CD4-positive, alpha-beta memory T cell (primary cell): Measurements from ENCODE around the gene TRPM8. TPM values are rescaled to one million over a fixed set of nuclear protein-coding genes. Genes with fewer than 3 reads are reported as not detected.

ENCODE experiments used
- CTCF ChIA-PET: fragments of 350-600 bp; sonication (Branson Sonifier 250); formaldehyde crosslinking; loops from one replicate; lab custom pipeline; 2021; ENCODE audit warnings: inconsistent platforms; ENCODE audit not compliant: partially characterized antibody; lab: Charles Lee
- POLR2A ChIA-PET: fragments of 350-600 bp; sonication (Branson Sonifier 250); formaldehyde crosslinking; loops from one replicate; lab custom pipeline; 2021; ENCODE audit not compliant: partially characterized antibody; lab: Charles Lee
- DNase-seq, 5 donors: peaks; one replicate each; pipeline versions ENCODE4 v3.0.0 to v3.0.0-alpha.2; 2020 to 2022; ENCODE audit warnings: mixed read lengths in 1 of 5
- H3K27ac ChIP-seq: one replicate; pipeline ENCODE4 v1.7.0; 2013; ENCODE audit warnings: low read depth, low read length
- H3K27me3 ChIP-seq: 2 replicates; pipeline ENCODE4 v1.7.0; 2013; ENCODE audit warnings: mild to moderate bottlenecking, low read length, moderate library complexity; ENCODE audit not compliant: insufficient read depth
- H3K36me3 ChIP-seq: 2 replicates; pipeline ENCODE4 v1.7.0; 2013; ENCODE audit warnings: mild to moderate bottlenecking, low read length, moderate library complexity; ENCODE audit not compliant: insufficient read depth
- H3K4me1 ChIP-seq: 2 replicates; pipeline ENCODE4 v1.7.0; 2013; ENCODE audit warnings: mild to moderate bottlenecking, low read length, moderate library complexity; ENCODE audit not compliant: insufficient read depth
- H3K4me3 ChIP-seq, 2 donors: one replicate each; pipeline ENCODE4 v1.7.0; 2013; ENCODE audit warnings: low read length in 2 of 2, mild to moderate bottlenecking in 1 of 2
- H3K9me3 ChIP-seq, 2 donors: one replicate each; pipeline ENCODE4 v1.7.0; 2013; ENCODE audit warnings: low read length in 2 of 2, control low read depth in 1 of 2; ENCODE audit not compliant: control insufficient read depth in 1 of 2
- H3K27ac Mint-ChIP-seq, 7 donors: one replicate each; pipeline ENCODE4 v1.8.0; 2020 to 2021; ENCODE audit warnings: mixed read lengths in 7 of 7, mild to moderate bottlenecking in 6 of 7, inconsistent platforms in 3 of 7, moderate library complexity in 3 of 7
- H3K27me3 Mint-ChIP-seq, 2 donors: one replicate each; pipeline ENCODE4 v1.8.0; 2020 to 2021; ENCODE audit warnings: mixed read lengths in 2 of 2
- H3K36me3 Mint-ChIP-seq, 2 donors: one replicate each; pipeline ENCODE4 v1.8.0; 2020 to 2021; ENCODE audit warnings: mixed read lengths in 2 of 2, inconsistent platforms in 1 of 2, mild to moderate bottlenecking in 1 of 2
- H3K4me1 Mint-ChIP-seq, 4 donors: one replicate each; pipeline ENCODE4 v1.8.0; 2020 to 2021; ENCODE audit warnings: mixed read lengths in 4 of 4, mild to moderate bottlenecking in 1 of 4
- H3K4me3 Mint-ChIP-seq, 8 donors: one replicate each; pipeline ENCODE4 v1.8.0; 2020 to 2021; ENCODE audit warnings: mixed read lengths in 8 of 8, mild to moderate bottlenecking in 7 of 8, moderate library complexity in 6 of 8, inconsistent platforms in 3 of 8
- H3K9me3 Mint-ChIP-seq, 8 donors: one replicate each; pipeline ENCODE4 v1.8.0; 2020 to 2021; ENCODE audit warnings: mixed read lengths in 8 of 8, mild to moderate bottlenecking in 5 of 8, inconsistent platforms in 3 of 8, moderate library complexity in 1 of 8
- intact Hi-C: fragments of 100-400 bp; cut with micrococcal nuclease; formaldehyde crosslinking; loops from one replicate; pipeline ENCODE4 v1.15.1; 2023
- polyA plus RNA-seq, 2 donors: library from polyadenylated mRNA; unstranded; fragments of 300-500 nt; fragmentation: Illumina TruSeq; gene quantifications; one replicate each; pipeline ENCODE4 v1.2.3, GENCODE V29; 2021
- total RNA-seq, 2 experiments: library from RNA; stranded (reverse); gene quantifications; one replicate each; pipeline ENCODE4 v1.2.3, GENCODE V29; 2021

Gene TRPM8
- total and polyA plus RNA-seq, 4 experiments from 2014 or later, result not detected

DNA sequence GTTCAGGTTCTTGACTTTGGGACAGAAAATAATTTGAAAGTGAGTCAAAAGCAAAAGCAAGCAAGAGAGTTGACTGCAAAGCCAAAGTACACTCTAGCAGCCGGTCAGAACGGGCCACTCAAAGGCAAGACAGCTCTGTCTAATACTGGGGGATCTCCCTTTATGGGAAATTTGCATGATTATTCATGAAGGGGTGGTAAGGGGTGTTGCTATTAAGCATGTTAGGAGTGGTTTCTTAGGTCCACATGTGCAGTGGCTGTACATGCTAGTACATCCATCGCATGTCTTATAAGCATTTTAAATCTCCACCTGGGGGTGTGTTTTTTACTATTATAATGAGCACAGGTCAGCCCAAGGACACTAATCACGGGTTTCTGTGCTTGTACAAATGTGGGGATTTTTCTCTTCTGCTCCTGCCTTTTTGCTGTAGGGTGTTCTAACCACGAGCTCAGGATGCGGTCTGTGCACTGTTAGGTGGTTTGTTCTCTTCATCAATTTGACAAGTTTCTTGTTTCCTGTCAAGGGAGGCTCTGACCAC, 73.2 kb downstream of the TRPM8 start:
- Histone ChIP-seq H3K36me3 (no peaks in the 10 kb centered on the region), H3K27ac (peak overlapping the region; percentile 32), H3K27me3 (no peaks in the 10 kb centered on the region), H3K9me3 (peaks cover 0 to 3% of the 10 kb centered on the region in 2 donors), H3K4me1 (peaks cover 65% of the 10 kb centered on the region), H3K4me3 (peak overlapping the region in 1 of 2 donors; percentile 16)
- POLR2A ChIA-PET, result interaction anchor here (0.9 to 3.5 kb wide), 25 partner anchors 8 to 929 kb away, joined by 3 to 34 read pairs (median 5); partner anchors contain the start of gene ARL4C
- peak; percentile 82 to 90 (median 87) for DNase-seq
- Mint-ChIP-seq H3K27ac (peak overlapping the region; percentile 21 to 96 (median 87)), H3K27me3 (no peaks in the 10 kb centered on the region), H3K4me1 (peaks cover 47 to 70% (median 60%) of the 10 kb centered on the region in 4 donors), H3K36me3 (peaks cover 7 to 15% of the 10 kb centered on the region in 2 donors), H3K9me3 (peaks cover 0 to 55% (median 24%) of the 10 kb centered on the region in 8 donors), H3K4me3 (peak overlapping the region in 7 of 8 donors; percentile 57 to 84 (median 64))
- CTCF ChIA-PET, result interaction anchor here (1.0 to 2.7 kb wide), 14 partner anchors 15 to 555 kb away, joined by 3 to 16 read pairs (median 4); partner anchors contain the start of gene ARL4C
- intact Hi-C loops, result loop anchor here (1.0 to 10.0 kb wide), 5 partner anchors 11 to 512 kb away; no protein-coding TSS in a partner anchor

DNA sequence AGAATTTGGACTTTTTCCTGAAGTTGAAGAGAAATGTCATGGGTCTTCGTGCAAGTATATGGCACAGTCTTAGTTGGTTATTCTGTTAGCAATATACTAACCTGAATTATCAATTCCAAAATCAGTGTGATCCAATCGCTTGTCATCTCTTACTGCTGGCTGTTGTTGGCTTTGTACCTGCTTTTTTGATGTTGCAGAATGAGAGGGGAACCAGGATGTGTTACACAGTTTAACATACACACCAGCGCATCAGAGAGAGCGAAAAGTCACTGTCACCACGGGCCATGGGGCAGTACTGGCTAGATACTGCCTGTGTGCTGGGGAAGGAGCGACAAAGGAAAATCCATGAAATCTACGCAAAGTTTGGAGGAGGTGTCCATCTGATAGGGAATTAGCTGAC, 74.0 kb downstream of the TRPM8 start:
- peaks cover 7 to 15% of the 10 kb centered on the region in 2 donors for H3K36me3 Mint-ChIP-seq
- no peaks in the 10 kb centered on the region for H3K36me3 ChIP-seq
- H3K27ac Mint-ChIP-seq, result peak overlapping the region; percentile 61 to 96 (median 88)
- intact Hi-C loops, result loop anchor here (5.0 to 10.0 kb wide), 2 partner anchors 434 to 511 kb away; no protein-coding TSS in a partner anchor
- peaks cover 0 to 48% (median 23%) of the 10 kb centered on the region in 8 donors for H3K9me3 Mint-ChIP-seq
- CTCF ChIA-PET, result interaction anchor here (1.0 to 2.7 kb wide), 6 partner anchors 34 to 554 kb away, joined by 3 to 16 read pairs (median 6); no protein-coding TSS in a partner anchor
- H3K9me3 ChIP-seq, result peaks cover 0 to 3% of the 10 kb centered on the region in 2 donors
- no peaks in the 10 kb centered on the region for H3K27me3 Mint-ChIP-seq
- H3K27me3 ChIP-seq, result no peaks in the 10 kb centered on the region
- DNase-seq, result peak in 3 of 5 donors; percentile 8 to 27 (median 21)
- H3K4me3 ChIP-seq, result no peak overlapping the region
- peak overlapping the region; percentile 11 for H3K27ac ChIP-seq
- peaks cover 49 to 76% (median 63%) of the 10 kb centered on the region in 4 donors for H3K4me1 Mint-ChIP-seq
- H3K4me1 ChIP-seq, result peaks cover 65% of the 10 kb centered on the region
- H3K4me3 Mint-ChIP-seq, result peak overlapping the region; percentile 33 to 84 (median 68)
- POLR2A ChIA-PET, result interaction anchor here (0.6 to 3.5 kb wide), 18 partner anchors 9 to 581 kb away, joined by 3 to 34 read pairs (median 6); partner anchors contain the start of gene ARL4C

DNA sequence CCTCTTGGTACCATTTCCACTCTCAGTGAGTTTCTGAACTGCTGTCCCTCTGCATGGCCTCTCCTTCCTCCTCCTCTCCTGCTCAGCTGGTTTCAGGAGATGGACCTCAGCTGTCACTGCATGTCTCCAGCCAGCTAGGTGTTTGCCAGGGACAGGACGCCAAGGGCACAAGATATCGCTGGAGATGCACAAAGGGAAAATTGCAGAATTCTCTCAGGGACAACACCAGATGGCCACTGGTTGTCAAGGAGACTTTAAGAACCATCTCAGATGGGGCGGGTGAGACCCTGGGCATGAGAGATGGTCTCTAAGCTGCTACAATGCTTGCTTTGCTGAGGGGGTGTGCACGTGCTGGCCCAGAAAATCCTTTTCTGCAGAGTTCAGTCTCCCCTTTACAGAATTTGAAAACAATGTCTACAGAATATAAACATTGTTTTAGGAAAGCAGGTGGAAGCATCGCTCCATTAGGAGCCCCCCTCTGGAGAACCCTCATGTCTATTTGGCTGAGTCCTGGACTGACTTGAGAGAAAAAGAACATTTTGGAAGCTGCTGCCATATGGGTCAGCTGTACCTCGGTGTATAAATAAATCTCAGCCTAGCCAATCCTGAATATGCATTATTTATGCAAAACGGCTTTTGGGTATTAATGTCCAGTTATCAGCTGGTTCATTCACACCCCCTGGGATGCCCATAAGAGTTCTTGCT, 75.5 kb downstream of the TRPM8 start:
- Mint-ChIP-seq H3K4me1 (peaks cover 57 to 88% (median 71%) of the 10 kb centered on the region in 4 donors), H3K27me3 (no peaks in the 10 kb centered on the region), H3K4me3 (peak overlapping the region in 5 of 8 donors; percentile 17 to 71 (median 42)), H3K9me3 (peaks cover 0 to 36% (median 23%) of the 10 kb centered on the region in 8 donors), H3K36me3 (peaks cover 7 to 15% of the 10 kb centered on the region in 2 donors), H3K27ac (peak overlapping the region; percentile 53 to 96 (median 84))
- CTCF ChIA-PET, result interaction anchor here (0.9 to 1.0 kb wide), 2 partner anchors 143 to 553 kb away, joined by 3 read pairs; no protein-coding TSS in a partner anchor
- Histone ChIP-seq H3K4me1 (peaks cover 68% of the 10 kb centered on the region), H3K27ac (no peak overlapping the region), H3K9me3 (peaks cover 0 to 3% of the 10 kb centered on the region in 2 donors), H3K27me3 (no peaks in the 10 kb centered on the region), H3K4me3 (no peak overlapping the region), H3K36me3 (no peaks in the 10 kb centered on the region)
- DNase-seq, result no peak
- intact Hi-C loops, result loop anchor here (5.0 to 10.0 kb wide), 2 partner anchors 432 to 510 kb away; no protein-coding TSS in a partner anchor
- POLR2A ChIA-PET, result interaction anchor here (1.6 to 3.0 kb wide), 2 partner anchors 107 to 299 kb away, joined by 6 to 18 read pairs; no protein-coding TSS in a partner anchor

DNA sequence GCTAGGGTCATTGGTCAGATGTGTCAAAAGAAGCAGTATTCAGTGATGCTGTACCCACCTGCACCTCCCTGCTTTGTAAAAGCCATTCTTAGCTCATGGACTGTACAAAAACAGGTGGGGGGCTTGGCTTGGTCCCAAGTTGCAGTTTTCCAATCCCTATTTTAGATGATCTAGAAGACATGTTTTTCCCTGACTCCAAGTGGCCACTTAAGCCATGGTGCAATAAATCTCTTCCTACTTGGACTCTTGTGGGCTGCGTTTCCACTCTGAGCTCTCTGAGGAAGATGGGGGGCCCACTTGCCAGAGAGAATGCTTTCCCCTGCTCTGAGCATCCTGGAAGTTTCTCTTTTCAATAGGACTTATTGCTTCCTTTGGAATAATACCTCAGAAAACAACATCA, 76.3 kb downstream of the TRPM8 start:
- H3K4me3 Mint-ChIP-seq, result no peak overlapping the region
- POLR2A ChIA-PET, result no interaction called here

DNA sequence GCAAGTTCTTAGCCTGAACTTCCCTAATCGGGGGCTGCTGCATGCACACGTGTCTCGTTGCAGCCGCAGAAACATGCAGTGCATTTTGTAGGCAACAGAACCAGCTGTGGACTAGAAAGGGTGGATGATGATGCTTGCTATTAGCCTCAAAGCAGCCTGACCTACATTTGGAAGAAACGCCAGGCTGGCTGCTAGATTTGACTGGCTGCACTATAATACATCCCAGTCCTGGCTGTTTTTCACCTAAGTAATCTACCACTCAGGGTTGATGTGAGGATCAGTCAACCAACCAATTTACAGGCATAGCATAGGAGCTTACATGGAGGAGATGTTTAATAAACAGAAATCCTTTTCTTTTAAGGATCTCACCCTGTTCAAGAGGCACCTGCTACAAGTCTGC, 77.0 kb downstream of the TRPM8 start:
- POLR2A ChIA-PET, result interaction anchor here (1.1 kb wide), 1 partner anchor 507 kb away, joined by 3 read pairs; no protein-coding TSS in a partner anchor

More for the DNA sequence above, 76.3 kb downstream of the TRPM8 start:
- Mint-ChIP-seq H3K27ac (peak overlapping the region in 2 of 7 donors; percentile 34 to 37), H3K27me3 (no peaks in the 10 kb centered on the region), H3K36me3 (peaks cover 0 to 9% of the 10 kb centered on the region in 2 donors), H3K4me1 (peaks cover 55 to 84% (median 71%) of the 10 kb centered on the region in 4 donors), H3K9me3 (peaks cover 0 to 28% (median 15%) of the 10 kb centered on the region in 8 donors)
- CTCF ChIA-PET, result interaction anchor here (0.8 to 1.0 kb wide), 3 partner anchors 142 to 552 kb away, joined by 3 read pairs; partner anchors contain the start of gene ARL4C
- no peak overlapping the region for H3K4me3 ChIP-seq
- H3K36me3 ChIP-seq, result no peaks in the 10 kb centered on the region
- H3K27ac ChIP-seq, result no peak overlapping the region
- H3K4me1 ChIP-seq, result peaks cover 68% of the 10 kb centered on the region
- intact Hi-C loops, result loop anchor here (5.0 to 10.0 kb wide), 2 partner anchors 431 to 509 kb away; no protein-coding TSS in a partner anchor
- H3K27me3 ChIP-seq, result no peaks in the 10 kb centered on the region
- H3K9me3 ChIP-seq, result peaks cover 0 to 3% of the 10 kb centered on the region in 2 donors
- DNase-seq, result no peak

DNA sequence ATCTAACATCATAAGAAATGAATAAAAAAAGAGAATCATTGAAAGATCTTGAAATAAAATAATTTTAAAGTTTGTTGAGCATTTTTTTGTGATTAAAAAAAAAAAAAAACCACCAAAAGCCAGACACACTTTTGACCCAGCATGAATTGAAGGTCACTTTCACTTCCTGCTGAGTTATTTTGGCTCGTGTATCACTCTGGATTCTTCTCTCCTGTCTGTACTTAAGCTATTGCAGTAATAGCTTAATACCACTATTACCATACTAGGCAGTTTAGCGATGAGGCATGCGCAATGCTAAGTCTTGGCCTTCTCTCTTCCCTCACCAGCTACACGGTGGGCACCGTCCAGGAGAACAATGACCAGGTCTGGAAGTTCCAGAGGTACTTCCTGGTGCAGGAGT, 78.8 kb downstream of the TRPM8 start:
- Mint-ChIP-seq H3K27ac (peak overlapping the region in 1 of 7 donors; percentile 32), H3K27me3 (no peaks in the 10 kb centered on the region), H3K4me1 (peaks cover 42 to 69% (median 53%) of the 10 kb centered on the region in 4 donors), H3K4me3 (no peak overlapping the region), H3K36me3 (no peaks in the 10 kb centered on the region), H3K9me3 (peaks cover 0 to 2% (median 0%) of the 10 kb centered on the region in 8 donors)
- ChIA-PET POLR2A (no interaction called here), CTCF (interaction anchor here (1.6 kb wide), 1 partner anchor 293 kb away, joined by 3 read pairs; no protein-coding TSS in a partner anchor)
- intact Hi-C loops, result loop anchor here (10.0 kb wide), 1 partner anchor 429 kb away; no protein-coding TSS in a partner anchor
- Histone ChIP-seq H3K27ac (no peak overlapping the region), H3K27me3 (no peaks in the 10 kb centered on the region), H3K36me3 (no peaks in the 10 kb centered on the region), H3K4me1 (peaks cover 64% of the 10 kb centered on the region), H3K9me3 (no peaks in the 10 kb centered on the region), H3K4me3 (no peak overlapping the region)
- DNase-seq, result no peak

More for the DNA sequence above, 77.0 kb downstream of the TRPM8 start:
- Histone ChIP-seq H3K4me1 (peaks cover 68% of the 10 kb centered on the region), H3K4me3 (no peak overlapping the region), H3K36me3 (no peaks in the 10 kb centered on the region), H3K27me3 (no peaks in the 10 kb centered on the region), H3K27ac (no peak overlapping the region), H3K9me3 (peaks cover 0 to 3% of the 10 kb centered on the region in 2 donors)
- H3K27me3 Mint-ChIP-seq, result no peaks in the 10 kb centered on the region
- H3K4me1 Mint-ChIP-seq, result peaks cover 52 to 77% (median 66%) of the 10 kb centered on the region in 4 donors
- intact Hi-C loops, result loop anchor here (5.0 to 10.0 kb wide), 2 partner anchors 431 to 508 kb away; no protein-coding TSS in a partner anchor
- H3K36me3 Mint-ChIP-seq, result peaks cover 0 to 7% of the 10 kb centered on the region in 2 donors
- H3K9me3 Mint-ChIP-seq, result peaks cover 0 to 21% (median 10%) of the 10 kb centered on the region in 8 donors
- DNase-seq, result no peak
- CTCF ChIA-PET, result no interaction called here
- H3K27ac Mint-ChIP-seq, result peak overlapping the region in 3 of 7 donors; percentile 34 to 48 (median 37)
- peak overlapping the region in 2 of 8 donors; percentile 13 to 65 for H3K4me3 Mint-ChIP-seq
